ENCODE results near the gene VOPP1.
"Not testable (repeated sequence)": the region's sequence is repeated elsewhere in the genome, so short reads cannot be mapped to it uniquely, and the experiment has no call there.

The VOPP1 gene

GRCh38 chr7:55572378-55573233 lies at the start of gene VOPP1:
VOPP1 (minus strand) TSS chr7:55572502; CDS start chr7:55572324, 178 bp downstream.
- H3K4me3 ChIP-seq: peak within 1 kb of the TSS; percentile 84
- peak; percentile 79 for DNase-seq (ENCODE audit: low spot score)
- H3K27ac ChIP-seq: peak within 1 kb of the TSS; percentile 84 to 95
- TF ChIP-seq CTCF (IDR thresholded peaks at IDR 0.05): no peak

GRCh38 chr7:55618913-55619312 lies 46.6 kb upstream of the VOPP1 start:
- H3K4me3 ChIP-seq: no peak overlapping the region
- no peak overlapping the region for H3K27ac ChIP-seq
- TF ChIP-seq CTCF (IDR thresholded peaks at IDR 0.05): no peak
- no peak for DNase-seq (ENCODE audit: low spot score)

- H3K4me3 ChIP-seq; DNase-seq (ENCODE audit: low spot score); H3K27ac ChIP-seq: not testable (repeated sequence)
Observed at GRCh38 chr7:55614365-55615064, 42.2 kb upstream of the VOPP1 start.

- not testable (repeated sequence) for DNase-seq (ENCODE audit: low spot score); H3K4me3 ChIP-seq; H3K27ac ChIP-seq
Observed at GRCh38 chr7:55609726-55610125, 37.4 kb upstream of the VOPP1 start.

- H3K27ac ChIP-seq; DNase-seq (ENCODE audit: low spot score); H3K4me3 ChIP-seq: not testable (repeated sequence)
Observed at GRCh38 chr7:55605661-55606060, 33.4 kb upstream of the VOPP1 start.

- not testable (repeated sequence) for H3K27ac ChIP-seq; DNase-seq (ENCODE audit: low spot score); H3K4me3 ChIP-seq
Observed at GRCh38 chr7:55597944-55598499, 25.7 kb upstream of the VOPP1 start.

GRCh38 chr7:55597214-55597739 lies 25.0 kb upstream of the VOPP1 start:
- not testable (repeated sequence) for H3K27ac ChIP-seq; H3K4me3 ChIP-seq; DNase-seq (ENCODE audit: low spot score)

GRCh38 chr7:55595511-55595910 lies 23.2 kb upstream of the VOPP1 start:
- Histone ChIP-seq H3K4me3 (no peak overlapping the region), H3K27ac (no peak overlapping the region)
- TF ChIP-seq CTCF (IDR thresholded peaks at IDR 0.05): no peak
- DNase-seq (ENCODE audit: low spot score): no peak

- Histone ChIP-seq H3K27ac (no peak overlapping the region), H3K4me3 (no peak overlapping the region)
- DNase-seq (ENCODE audit: low spot score): no peak
- TF ChIP-seq CTCF (IDR thresholded peaks at IDR 0.05): no peak
Observed at GRCh38 chr7:55594870-55595269, 22.6 kb upstream of the VOPP1 start.

Data from coronary artery (tissue), 2 donors.